Heart right ventricle (tissue), 16 donors: ENCODE data around the gene ACAN. TPM values are rescaled to one million over a fixed set of nuclear protein-coding genes. Genes with fewer than 3 reads are reported as not detected.

ENCODE experiments used
- ATAC-seq, 8 donors: fragments of 200-7000 bp; cut with Tn5 transposase; one replicate each; pipeline ENCODE4 v1.9.1; 2020; ENCODE audit warnings: mild to moderate bottlenecking in 8 of 8, moderate library complexity in 8 of 8, moderate number of reproducible peaks in 1 of 8
- DNase-seq, 2 donors: peaks; one replicate each; pipeline ENCODE4 v3.0.0-alpha.2; 2020
- H3K27ac ChIP-seq, 10 donors: fragments of 200-600 bp; sonication (generic) in 2 of 10; one replicate each; pipeline versions ENCODE4 v1.5.0 to v1.8.0; 2020 to 2022; ENCODE audit warnings: mild to moderate bottlenecking in 3 of 10
- H3K27me3 ChIP-seq, 7 donors: fragments of 200-600 bp; one replicate each; pipeline ENCODE4 v1.8.0; 2021 to 2022; ENCODE audit warnings: mild to moderate bottlenecking in 2 of 7
- H3K36me3 ChIP-seq, 9 donors: fragments of 200-600 bp; sonication (generic) in 1 of 9; one replicate each; pipeline versions ENCODE4 v1.5.0 to v1.8.0; 2020 to 2022; ENCODE audit warnings: mild to moderate bottlenecking in 2 of 9
- H3K4me1 ChIP-seq, 9 donors: fragments of 200-600 bp; sonication (generic) in 1 of 9; one replicate each; pipeline versions ENCODE4 v1.5.0 to v1.8.0; 2020 to 2022; ENCODE audit warnings: mild to moderate bottlenecking in 4 of 9
- H3K4me3 ChIP-seq, 10 donors: fragments of 200-600 bp; sonication (generic) in 2 of 10; one replicate each; pipeline versions ENCODE4 v1.5.0 to v1.8.0; 2020 to 2022; ENCODE audit warnings: mild to moderate bottlenecking in 7 of 10, moderate library complexity in 2 of 10
- H3K9me3 ChIP-seq, 11 donors: fragments of 200-600 bp in 10 of 11; sonication (generic) in 2 of 11; one replicate each; pipeline versions ENCODE4 v1.5.0 to v1.8.0; 2013 to 2022; ENCODE audit warnings: mild to moderate bottlenecking in 2 of 11, control low read depth in 1 of 11, moderate library complexity in 1 of 11
- CTCF ChIP-seq, 9 donors: fragments of 200-600 bp; sonication (generic) in 2 of 9; IDR thresholded peaks; one replicate each; pipeline versions ENCODE4 v1.5.0 to v1.8.0; 2021 to 2022; ENCODE audit warnings: antibody characterized with exemption in 9 of 9, mild to moderate bottlenecking in 5 of 9, moderate library complexity in 1 of 9
- WGBS, 2 donors: extraction: QIAGEN DNeasy Blood & Tissue Kit; methylation state at CpG; one replicate each; pipeline ENCODE4 v1.1.7; 2013; ENCODE audit warnings: inconsistent platforms in 1 of 2; 5-methylcytosine and 5-hydroxymethylcytosine counted together
- intact Hi-C, 10 donors: fragments of 100-400 bp; cut with DNase I; formaldehyde crosslinking; loops; one replicate each; pipeline versions ENCODE4 v1.11.1 to v1.14.2; 2022
- polyA plus RNA-seq, 2 donors: library from polyadenylated mRNA; stranded (reverse); fragments of 200-250 nt; gene quantifications; one replicate each; pipeline ENCODE4 v1.2.3, GENCODE V29; 2013
- total RNA-seq, 10 donors: library from RNA; stranded (reverse); fragmentation: NEBNext Ultra II Directional in 3 of 10; extraction: Animal tissue kit (Norgen Biotek cat#: 25700) in 3 of 10; gene quantifications; one replicate each; pipeline versions ENCODE4 v1.2.1 to v1.2.4, GENCODE V29; 2021 to 2023
- donor health status: Arrhythmogenic right ventricular cardiomyopathy.
- donor health status: ischemic (EF 13 %, LVEDD 7.1; RV severe dilation, severe dysfunction).
- donor health status: healthy with polysubstance abuse.
- donor health status: DM: no; HTN: yes; CAD: no.
- donor health status: DM: no; HTN: no; CAD: no.
- donor health status: ischemic (EF 25% LVEDD 6.9; RV normal size, moderate dysfunction).
- donor health status: ischemic (EF 25% LVEDD 5.7; RV mildly dilated, moderate dysfunction).
- donor health status: healthy.
- donor health status: DM: yes; HTN: yes; CAD: no.
- donor health status: Ischemic cardiomyopathy.
- donor health status: ischemic (EF 35%, LVEDD 5.7; RV mildly dilated, moderate dysfunction).
- donor health status: nonischemic (EF 11% LVEDD 7.7; RV severe dilation, severe dysfunction).
- donor health status: DM: yes; HTN: yes; CAD: no.
- donor health status: PGD.
- donor health status: ischemic (EF 29% LVEDD 5.4; RV normal size, mild dysfunction).
- donor health status: nonischemic (EF 23%, LVEDD 6.1; RV moderate dilation, normal function).

Gene ACAN
- total and polyA plus RNA-seq, 12 donors, result 0.08 to 0.66 (median 0.19) TPM; not detected in 2

DNA sequence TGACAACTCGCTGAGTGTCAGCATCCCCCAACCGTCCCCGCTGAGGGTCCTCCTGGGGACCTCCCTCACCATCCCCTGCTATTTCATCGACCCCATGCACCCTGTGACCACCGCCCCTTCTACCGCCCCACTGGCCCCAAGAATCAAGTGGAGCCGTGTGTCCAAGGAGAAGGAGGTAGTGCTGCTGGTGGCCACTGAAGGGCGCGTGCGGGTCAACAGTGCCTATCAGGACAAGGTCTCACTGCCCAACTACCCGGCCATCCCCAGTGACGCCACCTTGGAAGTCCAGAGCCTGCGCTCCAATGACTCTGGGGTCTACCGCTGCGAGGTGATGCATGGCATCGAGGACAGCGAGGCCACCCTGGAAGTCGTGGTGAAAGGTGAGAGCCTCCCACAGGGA lies 35.4 kb downstream of the ACAN start:
- intact Hi-C loops, result loop anchor here in 4 of 10 donors (5.0 to 10.0 kb wide), 3 partner anchors 181 to 364 kb away; partner anchors contain the start of gene AEN (in 1 of the 4)
- Histone ChIP-seq H3K27ac (no peak overlapping the region), H3K36me3 (no peaks in the 10 kb centered on the region), H3K4me3 (no peak overlapping the region), H3K4me1 (no peaks in the 10 kb centered on the region), H3K27me3 (peaks cover 0 to 15% (median 0%) of the 10 kb centered on the region in 7 donors), H3K9me3 (no peaks in the 10 kb centered on the region)
- TF ChIP-seq CTCF (IDR thresholded peaks at IDR 0.05), result no peak
- ATAC-seq (no peak), DNase-seq (no peak)
- WGBS, 2 donors, result 86 to 87% methylated on average over 18 of the region's 18 CpGs

DNA sequence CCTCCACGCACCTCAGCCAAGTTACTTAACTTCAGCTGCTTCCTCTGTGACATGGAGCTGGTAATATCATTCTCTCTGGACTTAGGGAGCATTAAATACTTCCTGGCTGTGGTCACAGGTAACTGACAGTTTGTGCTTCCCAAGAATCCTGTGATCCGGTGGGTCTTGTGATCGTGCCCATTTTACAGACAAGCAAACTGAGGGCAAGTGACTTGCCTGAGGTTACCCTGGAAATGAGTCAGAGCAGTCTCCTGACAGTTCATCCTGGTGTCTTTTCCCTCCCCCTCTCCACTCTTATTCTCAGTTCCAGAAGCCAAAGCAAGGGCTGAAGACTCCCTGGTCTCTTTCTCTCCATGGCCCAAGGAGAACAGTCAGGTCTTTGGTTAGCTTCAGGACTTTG lies 35.9 kb downstream of the ACAN start:
- no peaks in the 10 kb centered on the region for H3K36me3 ChIP-seq
- H3K4me3 ChIP-seq, result no peak overlapping the region
- 50 to 84% methylated on average over 3 of the region's 3 CpGs for WGBS, 2 donors
- ATAC-seq (no peak), DNase-seq (no peak)
- peaks cover 0 to 15% (median 0%) of the 10 kb centered on the region in 7 donors for H3K27me3 ChIP-seq
- no peaks in the 10 kb centered on the region for H3K4me1 ChIP-seq
- no peak for TF ChIP-seq CTCF (IDR thresholded peaks at IDR 0.05)
- H3K27ac ChIP-seq, result no peak overlapping the region
- H3K9me3 ChIP-seq, result no peaks in the 10 kb centered on the region
- intact Hi-C loops, result loop anchor here in 4 of 10 donors (5.0 to 10.0 kb wide), 3 partner anchors 182 to 364 kb away; partner anchors contain the start of gene AEN (in 1 of the 4)

DNA sequence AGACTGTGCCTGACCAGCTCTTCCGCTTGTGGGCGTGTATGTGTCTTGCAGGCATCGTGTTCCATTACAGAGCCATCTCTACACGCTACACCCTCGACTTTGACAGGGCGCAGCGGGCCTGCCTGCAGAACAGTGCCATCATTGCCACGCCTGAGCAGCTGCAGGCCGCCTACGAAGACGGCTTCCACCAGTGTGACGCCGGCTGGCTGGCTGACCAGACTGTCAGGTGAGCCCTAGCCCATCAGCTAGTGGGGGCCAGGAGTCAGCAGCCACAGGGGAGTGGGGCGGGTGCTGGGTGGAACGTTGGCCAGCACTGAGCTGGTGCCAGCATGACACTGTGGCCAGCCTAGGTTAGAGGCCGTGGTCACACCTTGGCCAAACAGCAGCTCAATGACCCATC lies 36.7 kb downstream of the ACAN start:
- WGBS, 2 donors, result 89% methylated on average over 16 of the region's 16 CpGs
- Histone ChIP-seq H3K36me3 (no peaks in the 10 kb centered on the region), H3K4me3 (no peak overlapping the region), H3K9me3 (no peaks in the 10 kb centered on the region), H3K4me1 (no peaks in the 10 kb centered on the region), H3K27ac (no peak overlapping the region), H3K27me3 (peaks cover 0 to 15% (median 0%) of the 10 kb centered on the region in 7 donors)
- TF ChIP-seq CTCF (IDR thresholded peaks at IDR 0.05), result no peak
- intact Hi-C loops, result loop anchor here in 4 of 10 donors (5.0 to 10.0 kb wide), 3 partner anchors 183 to 365 kb away; partner anchors contain the start of gene AEN (in 1 of the 4)
- no peak for DNase-seq
- ATAC-seq, result no peak

GRCh38 chr15:88841236-88841635 lies 38.0 kb downstream of the ACAN start:
- DNase-seq (no peak), ATAC-seq (no peak)
- no peaks in the 10 kb centered on the region for H3K36me3 ChIP-seq
- intact Hi-C loops, result no loop called here
- no peaks in the 10 kb centered on the region for H3K4me1 ChIP-seq
- WGBS, 2 donors, result 89 to 96% methylated on average over 1 of the region's 1 CpG
- no peaks in the 10 kb centered on the region for H3K9me3 ChIP-seq
- H3K27me3 ChIP-seq, result peaks cover 0 to 15% (median 0%) of the 10 kb centered on the region in 7 donors
- H3K27ac ChIP-seq, result no peak overlapping the region
- H3K4me3 ChIP-seq, result no peak overlapping the region
- no peak for TF ChIP-seq CTCF (IDR thresholded peaks at IDR 0.05)
